ENCODE data around the gene NOTCH1. TPM values are rescaled to one million over a fixed set of nuclear protein-coding genes. Genes with fewer than 3 reads are reported as not detected.
A peak's percentile ranks its signal among the peaks of the same experiment; 100 is the strongest.
"Not testable (repeated sequence)": the region's sequence is repeated elsewhere in the genome, so short reads cannot be mapped to it uniquely, and the experiment has no call there.

The NOTCH1 gene
- total RNA-seq, 2 experiments from 2014 or later, result 70.0 to 79.4 TPM

- intact Hi-C loops (cut with DNase I, micrococcal nuclease), result no loop called here
- DNase-seq, result no peak
Measured at GRCh38 chr9:136586391-136586953, 40.6 kb upstream of the NOTCH1 start.

GRCh38 chr9:136585531-136586120 is 39.8 kb upstream of the NOTCH1 start:
- intact Hi-C loops (cut with DNase I, micrococcal nuclease), result no loop called here
- ChIA-PET CTCF (no interaction called here), POLR2A (no interaction called here)
- no peak overlapping the region for H3K4me3 Mint-ChIP-seq
- no peaks in the 10 kb centered on the region for H3K36me3 Mint-ChIP-seq (ENCODE audit: low read depth)
- H3K4me1 Mint-ChIP-seq, result peaks cover 12% of the 10 kb centered on the region
- no peaks in the 10 kb centered on the region for H3K27me3 Mint-ChIP-seq
- H3K9me3 Mint-ChIP-seq (ENCODE audit: low read depth), result no peaks in the 10 kb centered on the region
- ATAC-seq (no peak), DNase-seq (no peak)
- no peak overlapping the region for H3K27ac Mint-ChIP-seq

More at GRCh38 chr9:136586391-136586953, 40.6 kb upstream of the NOTCH1 start:
- Mint-ChIP-seq H3K27me3 (no peaks in the 10 kb centered on the region), H3K9me3 (ENCODE audit: low read depth) (no peaks in the 10 kb centered on the region), H3K4me3 (no peak overlapping the region), H3K36me3 (ENCODE audit: low read depth) (no peaks in the 10 kb centered on the region), H3K27ac (no peak overlapping the region), H3K4me1 (peaks cover 12% of the 10 kb centered on the region)
- no peak for ATAC-seq
- POLR2A ChIA-PET, result interaction anchor here (0.6 kb wide), 1 partner anchor 42 kb away, joined by 3 read pairs; no protein-coding TSS in a partner anchor
- CTCF ChIA-PET, result interaction anchor here (0.7 kb wide), 1 partner anchor 40 kb away, joined by 3 read pairs; no protein-coding TSS in a partner anchor

GRCh38 chr9:136584934-136585333 is 39.1 kb upstream of the NOTCH1 start:
- H3K36me3 Mint-ChIP-seq (ENCODE audit: low read depth), result no peaks in the 10 kb centered on the region
- no peak for ATAC-seq
- no peaks in the 10 kb centered on the region for H3K9me3 Mint-ChIP-seq (ENCODE audit: low read depth)
- intact Hi-C loops (cut with DNase I, micrococcal nuclease), result no loop called here
- CTCF ChIA-PET, result no interaction called here
- POLR2A ChIA-PET, result no interaction called here
- H3K27me3 Mint-ChIP-seq, result no peaks in the 10 kb centered on the region
- no peak overlapping the region for H3K4me3 Mint-ChIP-seq
- H3K27ac Mint-ChIP-seq, result no peak overlapping the region
- no peak for DNase-seq
- peaks cover 12% of the 10 kb centered on the region for H3K4me1 Mint-ChIP-seq

GRCh38 chr9:136584401-136584932 is 38.6 kb upstream of the NOTCH1 start:
- intact Hi-C loops (cut with DNase I, micrococcal nuclease), result no loop called here
- Mint-ChIP-seq H3K27me3 (no peaks in the 10 kb centered on the region), H3K9me3 (ENCODE audit: low read depth) (no peaks in the 10 kb centered on the region), H3K4me1 (peaks cover 17% of the 10 kb centered on the region), H3K4me3 (no peak overlapping the region), H3K27ac (no peak overlapping the region), H3K36me3 (ENCODE audit: low read depth) (no peaks in the 10 kb centered on the region)
- ATAC-seq, result no peak
- DNase-seq, result no peak
- POLR2A ChIA-PET, result no interaction called here
- CTCF ChIA-PET, result no interaction called here

GRCh38 chr9:136582977-136583735 is 37.3 kb upstream of the NOTCH1 start:
- Mint-ChIP-seq H3K27me3 (no peaks in the 10 kb centered on the region), H3K36me3 (ENCODE audit: low read depth) (no peaks in the 10 kb centered on the region), H3K27ac (no peak overlapping the region), H3K9me3 (ENCODE audit: low read depth) (no peaks in the 10 kb centered on the region), H3K4me3 (no peak overlapping the region), H3K4me1 (peaks cover 7% of the 10 kb centered on the region)
- CTCF ChIA-PET, result interaction anchor here (0.6 to 0.9 kb wide), 2 partner anchors 9 to 97 kb away, joined by 3 read pairs; no protein-coding TSS in a partner anchor
- ATAC-seq, result no peak
- intact Hi-C loops (cut with DNase I, micrococcal nuclease), result no loop called here
- no peak for DNase-seq
- POLR2A ChIA-PET, result no interaction called here

GRCh38 chr9:136581614-136582447 is 36.0 kb upstream of the NOTCH1 start:
- H3K4me3 Mint-ChIP-seq, result no peak overlapping the region
- POLR2A ChIA-PET, result no interaction called here
- DNase-seq (no peak), ATAC-seq (no peak)
- CTCF ChIA-PET, result no interaction called here
- peaks cover 5% of the 10 kb centered on the region for H3K4me1 Mint-ChIP-seq
- intact Hi-C loops (cut with DNase I, micrococcal nuclease), result no loop called here
- no peaks in the 10 kb centered on the region for H3K9me3 Mint-ChIP-seq (ENCODE audit: low read depth)
- no peaks in the 10 kb centered on the region for H3K36me3 Mint-ChIP-seq (ENCODE audit: low read depth)
- no peak overlapping the region for H3K27ac Mint-ChIP-seq
- H3K27me3 Mint-ChIP-seq, result no peaks in the 10 kb centered on the region

GRCh38 chr9:136579650-136580219 is 33.9 kb upstream of the NOTCH1 start:
- H3K4me1 Mint-ChIP-seq; CTCF ChIA-PET; H3K36me3 Mint-ChIP-seq (ENCODE audit: low read depth); intact Hi-C loops (cut with DNase I, micrococcal nuclease); DNase-seq; H3K27ac Mint-ChIP-seq; H3K4me3 Mint-ChIP-seq; H3K9me3 Mint-ChIP-seq (ENCODE audit: low read depth); H3K27me3 Mint-ChIP-seq; POLR2A ChIA-PET: not testable (repeated sequence)
- peak; percentile 19 for ATAC-seq

- peak; percentile 62 for DNase-seq
- H3K4me3 Mint-ChIP-seq, result no peak overlapping the region
- no peak overlapping the region for H3K27ac Mint-ChIP-seq
- H3K27me3 Mint-ChIP-seq, result no peaks in the 10 kb centered on the region
- H3K9me3 Mint-ChIP-seq (ENCODE audit: low read depth), result no peaks in the 10 kb centered on the region
- no peaks in the 10 kb centered on the region for H3K36me3 Mint-ChIP-seq (ENCODE audit: low read depth)
- intact Hi-C loops (cut with DNase I, micrococcal nuclease), result no loop called here
- POLR2A ChIA-PET, result no interaction called here
- ATAC-seq, result peak; percentile 69
- peaks cover 5% of the 10 kb centered on the region for H3K4me1 Mint-ChIP-seq
- CTCF ChIA-PET, result interaction anchor here (0.6 kb wide), 1 partner anchor 27 kb away, joined by 3 read pairs; no protein-coding TSS in a partner anchor
Measured at GRCh38 chr9:136578915-136579649, 33.2 kb upstream of the NOTCH1 start.

- H3K27ac Mint-ChIP-seq, result no peak overlapping the region
- no peaks in the 10 kb centered on the region for H3K36me3 Mint-ChIP-seq (ENCODE audit: low read depth)
- no peaks in the 10 kb centered on the region for H3K9me3 Mint-ChIP-seq (ENCODE audit: low read depth)
- ChIA-PET CTCF (interaction anchor here (0.6 kb wide), 1 partner anchor 28 kb away, joined by 3 read pairs; no protein-coding TSS in a partner anchor), POLR2A (no interaction called here)
- H3K27me3 Mint-ChIP-seq, result no peaks in the 10 kb centered on the region
- intact Hi-C loops (cut with DNase I, micrococcal nuclease), result no loop called here
- DNase-seq (peak; percentile 18), ATAC-seq (peak; percentile 17)
- no peak overlapping the region for H3K4me3 Mint-ChIP-seq
- peaks cover 5% of the 10 kb centered on the region for H3K4me1 Mint-ChIP-seq
Measured at GRCh38 chr9:136578626-136578914, 32.7 kb upstream of the NOTCH1 start.

- Mint-ChIP-seq H3K9me3 (ENCODE audit: low read depth) (no peaks in the 10 kb centered on the region), H3K27me3 (no peaks in the 10 kb centered on the region), H3K4me3 (no peak overlapping the region), H3K4me1 (peaks cover 5% of the 10 kb centered on the region), H3K36me3 (ENCODE audit: low read depth) (no peaks in the 10 kb centered on the region), H3K27ac (no peak overlapping the region)
- intact Hi-C loops (cut with DNase I, micrococcal nuclease), result no loop called here
- ChIA-PET POLR2A (no interaction called here), CTCF (interaction anchor here (0.6 kb wide), 1 partner anchor 28 kb away, joined by 3 read pairs; no protein-coding TSS in a partner anchor)
- DNase-seq (peak; percentile 25), ATAC-seq (peak; percentile 5)
Measured at GRCh38 chr9:136577941-136578625, 32.2 kb upstream of the NOTCH1 start.

Data from activated CD4-positive, alpha-beta T cell treated with anti-CD3 and anti-CD28 coated beads for 36 hours (primary cell).